ENCODE measurements around the gene GRIFIN. TPM values are rescaled to one million over a fixed set of nuclear protein-coding genes. Genes with fewer than 3 reads are reported as not detected.
"Not testable (repeated sequence)": the region's sequence is repeated elsewhere in the genome, so short reads cannot be mapped to it uniquely, and the experiment has no call there.

The GRIFIN gene
- total RNA-seq, 2 donors from 2014 or later, result not detected

GRCh38 chr7:2473496-2474180 is 2.6 kb downstream of the GRIFIN start:
- H3K4me1 ChIP-seq, result peaks cover 11% of the 10 kb centered on the region
- H3K27me3 ChIP-seq, result no peaks in the 10 kb centered on the region
- no peak overlapping the region for H3K27ac ChIP-seq
- no peak overlapping the region for H3K9ac ChIP-seq (ENCODE audit: low read depth in 2 of 2, low read length in 2 of 2)
- no peak for TF ChIP-seq CTCF (IDR thresholded peaks at IDR 0.05)
- no peak for DNase-seq
- H3K36me3 ChIP-seq, result no peaks in the 10 kb centered on the region
- H3K4me3 ChIP-seq, result no peak overlapping the region
- H3K9me3 ChIP-seq, result no peaks in the 10 kb centered on the region
- intact Hi-C loops (cut with DNase I), result no loop called here

- Histone ChIP-seq H3K9ac (ENCODE audit: low read depth in 2 of 2, low read length in 2 of 2) (no peak overlapping the region), H3K27ac (no peak overlapping the region), H3K36me3 (no peaks in the 10 kb centered on the region), H3K4me3 (no peak overlapping the region), H3K9me3 (no peaks in the 10 kb centered on the region), H3K27me3 (no peaks in the 10 kb centered on the region), H3K4me1 (peaks cover 2% of the 10 kb centered on the region)
- TF ChIP-seq CTCF (IDR thresholded peaks at IDR 0.05), result no peak
- no peak for DNase-seq
- intact Hi-C loops (cut with DNase I), result no loop called here
Measured at GRCh38 chr7:2472739-2473138, 3.5 kb downstream of the GRIFIN start.

- H3K27me3 ChIP-seq, result no peaks in the 10 kb centered on the region
- H3K9ac ChIP-seq (ENCODE audit: low read depth in 2 of 2, low read length in 2 of 2), result no peak overlapping the region
- no peaks in the 10 kb centered on the region for H3K9me3 ChIP-seq
- H3K4me1 ChIP-seq, result no peaks in the 10 kb centered on the region
- no peak for TF ChIP-seq CTCF (IDR thresholded peaks at IDR 0.05)
- intact Hi-C loops (cut with DNase I), result no loop called here
- no peak for DNase-seq
- no peaks in the 10 kb centered on the region for H3K36me3 ChIP-seq
- H3K27ac ChIP-seq, result no peak overlapping the region
- H3K4me3 ChIP-seq, result no peak overlapping the region
Measured at GRCh38 chr7:2471396-2471795, 4.8 kb downstream of the GRIFIN start.

GRCh38 chr7:2471022-2471329 is 5.2 kb downstream of the GRIFIN start:
- no peak for DNase-seq
- H3K4me3 ChIP-seq, result no peak overlapping the region
- H3K27me3 ChIP-seq, result no peaks in the 10 kb centered on the region
- no peak overlapping the region for H3K27ac ChIP-seq
- intact Hi-C loops (cut with DNase I), result no loop called here
- H3K9ac ChIP-seq (ENCODE audit: low read depth in 2 of 2, low read length in 2 of 2), result no peak overlapping the region
- H3K36me3 ChIP-seq, result no peaks in the 10 kb centered on the region
- no peak for TF ChIP-seq CTCF (IDR thresholded peaks at IDR 0.05)
- H3K4me1 ChIP-seq, result no peaks in the 10 kb centered on the region
- no peaks in the 10 kb centered on the region for H3K9me3 ChIP-seq

- Histone ChIP-seq H3K4me1 (no peaks in the 10 kb centered on the region), H3K4me3 (no peak overlapping the region), H3K27ac (no peak overlapping the region), H3K27me3 (no peaks in the 10 kb centered on the region), H3K36me3 (no peaks in the 10 kb centered on the region), H3K9ac (ENCODE audit: low read depth in 2 of 2, low read length in 2 of 2) (no peak overlapping the region), H3K9me3 (no peaks in the 10 kb centered on the region)
- DNase-seq, result no peak
- intact Hi-C loops (cut with DNase I), result no loop called here
- no peak for TF ChIP-seq CTCF (IDR thresholded peaks at IDR 0.05)
Measured at GRCh38 chr7:2470204-2471021, 5.8 kb downstream of the GRIFIN start.

- H3K4me1 ChIP-seq; H3K27ac ChIP-seq; intact Hi-C loops (cut with DNase I); H3K27me3 ChIP-seq; DNase-seq; H3K9me3 ChIP-seq; H3K9ac ChIP-seq (ENCODE audit: low read depth in 2 of 2, low read length in 2 of 2); H3K36me3 ChIP-seq; H3K4me3 ChIP-seq: not testable (repeated sequence)
Measured at GRCh38 chr7:2469460-2470203, 6.6 kb downstream of the GRIFIN start.

Measured in colonic mucosa (tissue), 4 donors.